Fibroblast of villous mesenchyme (primary cell): Measurements from ENCODE around the gene MRPL1. TPM values are rescaled to one million over a fixed set of nuclear protein-coding genes. Genes with fewer than 3 reads are reported as not detected.
A peak's percentile ranks its signal among the peaks of the same experiment; 100 is the strongest.

Experiments used
- DNase-seq: peaks from one replicate; pipeline ENCODE4 v3.0.0-alpha.2; 2010; ENCODE audit warnings: low read depth
- H3K4me3 ChIP-seq: 2 replicates; pipeline ENCODE4 v1.5.1; 2011; ENCODE audit warnings: low read depth, mild to moderate bottlenecking, low read length
- CTCF ChIP-seq: IDR thresholded peaks from 2 replicates; pipeline ENCODE4 v1.5.1; 2012; ENCODE audit warnings: low read depth, mild to moderate bottlenecking, low read length; ENCODE audit not compliant: insufficient read depth
- total RNA-seq: library from RNA; depleted of rRNA; stranded (reverse); fragments of >200 nt; gene quantifications from 2 replicates; pipeline ENCODE4 v1.2.3, GENCODE V29; 2012

Gene MRPL1
- total RNA-seq = 26.7 and 42.3 TPM in 2 replicates

- DNase-seq = peak; percentile 97
- TF ChIP-seq CTCF = no peak
- peak within 1 kb of the TSS; percentile 84 for H3K4me3 ChIP-seq
Observed at GRCh38 chr4:77862478-77863216, at the start of gene MRPL1. Gene MRPL1 (plus strand): TSS chr4:77862830. CDS start chr4:77862849, 19 bp downstream.

GRCh38 chr4:77815636-77816035 lies 47.0 kb upstream of the MRPL1 start:
- no peak for TF ChIP-seq CTCF
- no peak overlapping the region for H3K4me3 ChIP-seq
- no peak for DNase-seq

- DNase-seq = no peak
- no peak overlapping the region for H3K4me3 ChIP-seq
- no peak for TF ChIP-seq CTCF
Observed at GRCh38 chr4:77816546-77816945, 46.1 kb upstream of the MRPL1 start.

GRCh38 chr4:77817304-77818072 lies 45.1 kb upstream of the MRPL1 start:
- TF ChIP-seq CTCF = no peak
- DNase-seq = peak; percentile 3
- H3K4me3 ChIP-seq = peak overlapping the region; percentile 85

- peak; percentile 63 for TF ChIP-seq CTCF
- DNase-seq = peak; percentile 81
- H3K4me3 ChIP-seq = peak overlapping the region; percentile 85
Observed at GRCh38 chr4:77818073-77818601, 44.5 kb upstream of the MRPL1 start.

- H3K4me3 ChIP-seq = peak within 1 kb of the TSS; percentile 85
- peak; percentile 85 for DNase-seq
Observed at GRCh38 chr4:77818602-77819403, 43.8 kb upstream of the MRPL1 start, which contains the start of gene CNOT6L. Gene CNOT6L (minus strand): TSS chr4:77819368. CDS start chr4:77819308, 60 bp downstream.

More at GRCh38 chr4:77818602-77819403, 43.8 kb upstream of the MRPL1 start, which contains the start of gene CNOT6L:
- TF ChIP-seq CTCF = no peak
